Urothelium cell line (cell line): ENCODE results near the gene B4GALT2.

Source experiments
- DNase-seq: peaks from one replicate; pipeline ENCODE4 v3.0.0; 2011; ENCODE audit warnings: low spot score, mixed read lengths
- FAIRE-seq: peaks from 2 replicates; lab custom pipeline; 2011; peaks lifted over from hg19 to GRCh38; lab: Jason Lieb, UNC

B4GALT2 gene

GRCh38 chr1:43983253-43983899, 4.4 kb downstream of the B4GALT2 start:
- DNase-seq (no peak), FAIRE-seq (peak; percentile 9)

GRCh38 chr1:43984855-43985254, 5.8 kb downstream of the B4GALT2 start:
- no peak for FAIRE-seq

GRCh38 chr1:43985984-43986595, 7.1 kb downstream of the B4GALT2 start:
- no peak for FAIRE-seq
- no peak for DNase-seq

More at GRCh38 chr1:43984855-43985254, 5.8 kb downstream of the B4GALT2 start:
- no peak for DNase-seq

GRCh38 chr1:43986712-43987111, 7.7 kb downstream of the B4GALT2 start:
- FAIRE-seq (no peak), DNase-seq (no peak)

- FAIRE-seq, result no peak
- DNase-seq, result no peak
Measured at GRCh38 chr1:43987159-43987902, 8.3 kb downstream of the B4GALT2 start.

- FAIRE-seq (peak; percentile 35), DNase-seq (no peak)
Measured at GRCh38 chr1:43990271-43991199, 11.5 kb downstream of the B4GALT2 start.

- FAIRE-seq, result no peak
- no peak for DNase-seq
Measured at GRCh38 chr1:43991200-43991475, 12.1 kb downstream of the B4GALT2 start.

GRCh38 chr1:43991476-43992231, 12.6 kb downstream of the B4GALT2 start, which contains the start of gene CCDC24:
Gene CCDC24, plus strand, starts transcription at chr1:43991599. Its CDS starts 280 bp downstream, at chr1:43991879.
- DNase-seq, result peak; percentile 92
- FAIRE-seq, result peak; percentile 70

GRCh38 chr1:43992232-43992995, 13.4 kb downstream of the B4GALT2 start:
- FAIRE-seq, result peak; percentile 48
- no peak for DNase-seq

- no peak for FAIRE-seq
- DNase-seq, result no peak
Measured at GRCh38 chr1:43993206-43993914, 14.3 kb downstream of the B4GALT2 start.

- DNase-seq (no peak), FAIRE-seq (no peak)
Measured at GRCh38 chr1:43994071-43994470, 15.1 kb downstream of the B4GALT2 start.

GRCh38 chr1:43994794-43995790, 16.1 kb downstream of the B4GALT2 start:
- FAIRE-seq (no peak), DNase-seq (peak; percentile 68)

- FAIRE-seq, result no peak
- no peak for DNase-seq
Measured at GRCh38 chr1:43995984-43996732, 17.1 kb downstream of the B4GALT2 start.

GRCh38 chr1:43996733-43997115, 17.7 kb downstream of the B4GALT2 start:
- DNase-seq (no peak), FAIRE-seq (no peak)

- no peak for DNase-seq
- FAIRE-seq, result peak; percentile 30
Measured at GRCh38 chr1:43997295-43997999, 18.4 kb downstream of the B4GALT2 start.

- peak; percentile 13 for FAIRE-seq
- DNase-seq, result no peak
Measured at GRCh38 chr1:43998000-43998378, 19.0 kb downstream of the B4GALT2 start.
